HG03095 (cell line): ENCODE measurements around the gene PLEKHA1.

Experiments
- ATAC-seq: cut with Tn5 transposase; IDR thresholded peaks from one replicate; pipeline ENCODE4 v1.9.1; 2021; ENCODE audit warnings: moderate library complexity; ENCODE audit not compliant: unreplicated experiment

PLEKHA1 gene

DNA sequence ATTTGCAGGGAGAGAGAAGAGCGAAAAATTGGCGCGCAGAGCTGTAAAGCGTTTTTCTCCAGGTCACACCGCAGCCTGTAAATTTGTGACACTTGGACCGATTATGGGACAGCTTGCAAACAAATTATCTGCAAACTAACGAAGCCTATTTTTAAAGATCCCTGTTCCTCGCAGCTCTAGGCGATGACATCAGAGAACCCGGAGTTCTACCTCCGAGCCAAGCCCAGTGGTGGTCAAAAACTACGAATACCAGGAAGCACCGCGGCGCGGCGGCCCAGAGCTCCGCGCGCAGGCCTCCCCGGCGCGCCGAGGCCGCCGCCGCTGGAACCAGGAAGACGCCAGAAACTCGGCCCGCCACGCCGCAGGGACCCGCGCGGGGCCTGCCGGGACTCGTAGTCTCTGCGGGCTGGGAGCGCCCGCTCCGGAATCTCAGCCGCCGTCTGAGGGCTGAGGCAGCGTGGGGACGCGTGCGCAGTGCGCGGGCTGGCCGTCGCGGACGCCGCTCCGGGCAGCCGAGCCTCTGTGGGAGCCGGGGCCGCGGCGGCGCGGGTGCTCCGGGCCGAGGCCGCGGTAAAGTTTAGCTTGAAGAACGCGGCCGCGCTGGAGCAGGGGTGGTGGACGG is at the start of gene PLEKHA1:
Gene PLEKHA1, plus strand, starts transcription at position 472 of the 622 bp plus-strand sequence. CDS start 18,493 bp downstream, outside the sequence.
- ATAC-seq, result peak; percentile 93

DNA sequence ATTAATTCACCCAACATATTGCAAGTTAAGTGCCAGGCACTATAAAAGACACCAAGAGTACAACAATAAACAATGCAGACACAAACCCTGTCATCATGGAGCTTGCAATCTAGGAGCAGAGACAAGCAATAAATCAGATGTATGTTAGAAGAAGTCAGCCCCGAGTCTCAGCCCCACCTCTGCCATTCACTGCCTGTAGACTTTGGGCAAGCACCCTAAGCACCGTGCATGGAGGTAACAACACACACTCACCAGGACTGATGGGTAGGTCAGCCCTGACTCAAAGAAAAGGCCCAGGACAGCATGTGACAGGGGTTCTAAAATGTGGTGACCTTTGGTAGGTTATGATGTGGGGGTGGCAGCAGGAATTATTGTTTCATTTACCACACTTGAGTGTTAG is 49.3 kb upstream of the PLEKHA1 start:
- ATAC-seq, result no peak

DNA sequence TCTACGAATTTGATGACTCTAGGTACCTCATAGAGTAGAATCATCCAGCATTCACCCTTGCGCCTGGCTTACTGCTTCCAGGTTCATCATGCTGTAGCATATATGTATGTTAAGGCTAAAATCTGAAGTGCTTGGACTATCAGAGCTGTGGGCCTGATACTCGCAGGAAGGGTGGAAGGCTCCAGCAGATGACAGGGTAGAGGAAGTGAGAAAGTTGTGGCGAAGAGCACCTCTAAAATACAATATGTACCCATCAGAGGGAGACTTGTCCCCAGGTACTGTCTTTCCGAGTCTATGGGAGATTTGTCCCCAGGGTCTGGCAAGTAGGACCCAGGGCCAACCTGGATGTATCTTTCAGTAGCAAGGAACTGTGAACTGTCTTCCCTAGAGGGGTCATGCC is 48.1 kb upstream of the PLEKHA1 start:
- no peak for ATAC-seq

DNA sequence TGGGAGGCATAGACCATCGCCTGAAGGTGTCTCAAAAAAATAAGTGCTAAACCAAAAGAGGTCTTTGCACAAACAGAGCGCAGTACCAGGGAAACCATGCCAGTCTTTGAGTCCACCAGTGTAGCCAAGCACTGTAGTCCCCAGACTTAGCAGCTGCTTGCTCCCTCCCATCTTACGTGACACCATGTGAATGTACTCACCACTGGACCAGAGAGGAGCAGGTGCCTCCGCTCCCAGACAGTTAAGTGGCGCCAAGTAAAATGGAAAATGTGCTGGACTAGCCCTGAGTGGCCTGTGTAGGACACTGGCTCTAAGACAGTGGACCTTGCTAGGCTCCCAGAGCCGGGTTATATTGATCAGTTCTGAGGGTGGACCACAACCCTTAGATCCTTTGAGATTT is 47.7 kb upstream of the PLEKHA1 start:
- no peak for ATAC-seq

DNA sequence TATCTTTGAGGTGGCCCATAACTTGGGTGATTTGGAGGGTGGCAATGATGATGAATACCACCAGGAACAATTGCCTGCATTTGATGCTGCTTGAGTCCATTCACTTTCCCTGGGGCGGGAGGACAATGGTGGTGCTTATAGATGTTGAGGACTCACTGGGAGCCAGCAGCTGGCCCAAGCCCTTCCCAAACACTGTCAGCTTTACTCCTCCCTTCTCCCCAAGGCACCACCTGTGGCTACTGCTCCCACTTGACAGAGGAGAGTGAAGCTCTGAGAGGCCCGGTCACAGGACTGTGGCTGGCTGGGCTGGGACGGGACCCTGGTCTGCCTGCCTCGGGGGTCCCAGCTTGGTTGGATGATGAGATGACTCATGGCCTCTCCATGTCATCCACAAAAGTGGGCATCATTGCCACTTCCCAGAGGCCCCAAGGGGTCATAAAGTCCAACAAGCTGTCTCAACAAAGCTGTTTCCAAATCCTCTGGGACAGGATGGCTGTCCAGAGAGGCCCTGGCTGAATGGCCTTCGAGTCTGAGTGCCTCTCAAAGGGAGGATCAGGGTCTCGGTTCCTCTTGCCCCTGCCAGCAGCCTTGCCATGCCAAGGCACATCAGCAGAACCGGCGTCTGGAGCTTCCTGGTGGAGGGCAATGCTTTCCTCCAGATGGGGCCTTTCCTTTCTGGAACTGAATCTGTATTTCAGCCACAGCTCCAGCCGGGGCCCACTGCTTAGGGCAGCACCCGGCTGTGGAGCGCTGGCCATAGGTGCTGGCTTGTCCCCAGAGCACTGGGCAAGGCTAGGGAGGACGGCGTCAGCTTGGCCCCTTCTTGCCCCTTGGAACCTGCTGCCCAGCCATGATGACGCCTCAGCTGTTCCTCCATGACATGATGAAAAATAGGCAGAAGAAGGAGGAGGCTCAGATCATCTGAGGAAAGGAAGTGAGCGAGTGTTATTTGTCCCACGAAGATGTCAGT is 47.0 kb upstream of the PLEKHA1 start:
- no peak for ATAC-seq

DNA sequence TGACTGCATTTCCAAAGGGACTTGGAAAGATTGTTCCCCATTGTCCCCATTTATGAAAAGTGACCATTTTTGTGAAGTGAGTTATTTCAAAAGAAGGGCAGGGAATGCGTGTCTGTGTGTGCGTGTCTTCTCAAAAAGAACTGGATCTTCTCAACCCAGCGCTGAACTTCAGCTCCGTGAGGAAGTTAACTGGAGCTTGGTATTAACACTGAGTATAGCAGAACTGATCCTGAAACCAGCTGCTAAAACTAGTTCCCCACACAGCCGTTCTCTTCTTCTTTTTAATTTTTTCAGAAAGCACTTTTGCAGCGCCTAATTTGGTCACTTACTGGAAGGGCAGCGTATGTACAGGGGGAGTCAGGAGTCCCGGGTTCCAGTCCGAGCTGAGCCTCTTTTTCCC is 45.8 kb upstream of the PLEKHA1 start:
- no peak for ATAC-seq

DNA sequence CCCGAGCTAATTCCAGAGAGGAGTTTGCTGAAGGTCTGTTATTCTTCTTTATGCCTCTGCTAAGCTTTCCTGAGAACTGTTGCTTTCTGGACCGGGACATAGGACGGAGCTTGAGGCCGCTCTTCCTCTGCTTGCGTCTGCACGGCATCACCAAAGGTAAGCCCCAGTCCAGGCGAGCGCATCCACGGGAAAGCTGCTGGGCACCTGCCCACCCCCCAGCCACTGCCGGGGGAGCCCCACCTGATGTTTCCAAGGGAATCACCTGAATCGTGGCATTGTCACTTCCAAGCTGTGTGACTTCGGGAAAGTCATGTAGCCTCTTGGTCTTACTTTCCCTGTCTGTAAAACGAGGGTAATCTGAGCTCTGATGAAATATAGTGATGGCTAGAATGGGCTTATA is 45.1 kb upstream of the PLEKHA1 start:
- no peak for ATAC-seq

DNA sequence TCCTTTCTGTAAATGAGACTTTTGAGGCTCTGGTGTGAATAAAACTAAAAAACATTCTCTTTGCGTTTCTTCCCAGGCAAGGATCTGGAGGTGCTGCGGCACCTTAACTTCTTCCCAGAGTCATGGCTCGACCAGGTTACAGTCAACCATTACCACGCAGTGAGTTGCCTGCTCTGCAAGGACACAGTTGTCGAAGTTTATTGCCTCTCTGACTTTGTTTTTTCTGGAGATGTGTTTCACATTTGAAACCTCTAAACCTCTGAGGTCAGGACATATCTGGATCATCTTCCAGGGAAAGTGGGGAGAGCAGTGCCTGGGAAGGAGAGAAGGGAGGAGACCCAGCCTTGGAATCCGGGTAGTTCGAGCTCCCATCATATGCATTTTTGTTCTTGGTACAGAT is 43.4 kb upstream of the PLEKHA1 start:
- no peak for ATAC-seq

DNA sequence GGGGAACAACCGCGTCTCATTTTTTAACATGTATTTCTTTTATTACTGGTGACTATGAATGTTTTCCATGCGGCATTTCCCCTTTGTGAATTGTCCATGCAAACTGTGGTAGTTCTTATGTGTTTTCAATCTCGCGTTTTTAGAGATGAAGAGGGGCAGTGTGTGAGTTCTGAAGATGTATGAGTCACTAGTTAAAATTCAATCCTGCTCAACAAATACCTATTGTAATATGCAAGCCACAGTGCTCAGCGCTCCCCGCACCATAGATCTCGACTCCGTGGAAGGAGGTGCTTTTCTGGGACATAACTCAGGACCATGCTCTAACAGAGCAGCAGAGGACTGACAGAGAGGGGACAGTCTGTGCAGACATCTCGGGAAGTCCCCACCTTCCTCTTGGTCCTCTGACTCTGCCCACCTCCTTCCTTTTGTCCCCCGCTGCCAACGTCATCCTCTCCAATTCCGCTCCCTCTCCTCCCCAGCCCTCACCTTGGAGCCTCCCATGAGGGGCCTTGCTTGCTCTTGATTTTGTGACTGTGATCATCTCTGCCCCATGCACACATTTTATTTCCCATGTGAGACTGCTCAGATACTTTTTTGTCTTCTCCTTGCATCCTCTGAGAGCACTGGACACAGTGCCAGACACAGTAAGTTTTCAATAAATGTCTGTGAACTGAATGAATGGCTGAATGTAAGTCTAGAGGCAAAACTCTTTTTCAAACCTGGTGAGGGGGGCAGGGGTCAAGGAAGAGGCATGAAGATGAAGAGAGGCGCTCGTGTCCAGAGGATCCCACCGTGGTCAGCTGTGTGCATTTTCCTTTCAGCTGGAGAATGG is 42.7 kb upstream of the PLEKHA1 start:
- no peak for ATAC-seq

DNA sequence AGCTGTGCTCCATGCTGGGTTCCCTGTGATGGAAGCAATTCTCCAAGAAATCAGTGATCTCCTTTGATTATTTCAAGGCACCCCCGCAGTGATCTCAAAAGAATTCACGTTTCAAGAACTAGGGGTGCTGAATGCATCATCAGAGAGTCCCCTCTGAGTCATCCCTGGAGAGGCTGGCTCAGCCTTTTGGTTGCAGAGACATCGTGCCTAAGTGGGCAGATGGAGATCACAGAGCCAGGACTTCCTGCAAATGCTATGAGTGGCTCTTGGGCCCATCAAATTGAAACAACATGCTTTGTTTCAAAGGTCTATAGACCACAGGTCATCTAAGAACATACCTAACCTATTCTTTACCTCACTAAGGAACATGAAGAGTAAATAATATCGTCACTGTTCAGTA is 41.5 kb upstream of the PLEKHA1 start:
- no peak for ATAC-seq

DNA sequence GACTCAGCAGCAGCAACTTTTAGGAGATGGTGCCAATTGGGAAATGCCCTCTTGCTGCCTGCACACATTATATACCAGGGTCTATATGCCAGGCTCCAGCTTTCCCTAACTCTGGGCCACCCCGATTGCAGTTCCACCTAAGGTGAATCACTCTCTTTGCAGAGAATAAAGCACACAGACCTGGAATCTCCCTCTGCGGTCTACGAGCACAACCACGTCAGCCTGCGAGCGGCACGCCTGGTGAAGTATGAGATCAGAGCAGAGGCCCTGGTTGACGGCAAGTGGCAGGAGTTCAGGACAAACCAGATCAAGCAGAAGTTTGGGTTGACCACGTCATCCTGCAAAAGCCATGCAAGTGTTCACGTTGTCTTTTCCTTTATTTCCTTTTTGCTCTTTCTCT is 38.2 kb upstream of the PLEKHA1 start:
- ATAC-seq, result no peak

DNA sequence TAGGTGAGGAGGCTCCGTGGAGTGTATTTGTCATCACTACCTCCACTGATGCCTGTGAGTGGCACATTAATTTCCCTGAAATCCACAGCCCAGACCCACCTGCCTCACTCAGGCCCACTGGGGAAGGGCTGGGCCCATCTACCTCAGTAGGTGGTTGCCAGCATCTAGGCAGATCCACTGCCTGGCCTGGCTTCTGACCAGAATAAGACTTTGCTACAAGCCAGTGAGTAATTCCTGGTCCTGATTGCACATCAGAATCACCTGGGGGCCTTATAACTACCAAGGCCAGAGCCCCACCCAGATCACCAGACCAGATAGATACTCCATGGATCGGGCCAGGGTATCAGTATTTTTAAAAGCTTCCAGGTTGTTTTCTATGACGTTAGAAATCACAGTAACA is 37.5 kb upstream of the PLEKHA1 start:
- no peak for ATAC-seq

DNA sequence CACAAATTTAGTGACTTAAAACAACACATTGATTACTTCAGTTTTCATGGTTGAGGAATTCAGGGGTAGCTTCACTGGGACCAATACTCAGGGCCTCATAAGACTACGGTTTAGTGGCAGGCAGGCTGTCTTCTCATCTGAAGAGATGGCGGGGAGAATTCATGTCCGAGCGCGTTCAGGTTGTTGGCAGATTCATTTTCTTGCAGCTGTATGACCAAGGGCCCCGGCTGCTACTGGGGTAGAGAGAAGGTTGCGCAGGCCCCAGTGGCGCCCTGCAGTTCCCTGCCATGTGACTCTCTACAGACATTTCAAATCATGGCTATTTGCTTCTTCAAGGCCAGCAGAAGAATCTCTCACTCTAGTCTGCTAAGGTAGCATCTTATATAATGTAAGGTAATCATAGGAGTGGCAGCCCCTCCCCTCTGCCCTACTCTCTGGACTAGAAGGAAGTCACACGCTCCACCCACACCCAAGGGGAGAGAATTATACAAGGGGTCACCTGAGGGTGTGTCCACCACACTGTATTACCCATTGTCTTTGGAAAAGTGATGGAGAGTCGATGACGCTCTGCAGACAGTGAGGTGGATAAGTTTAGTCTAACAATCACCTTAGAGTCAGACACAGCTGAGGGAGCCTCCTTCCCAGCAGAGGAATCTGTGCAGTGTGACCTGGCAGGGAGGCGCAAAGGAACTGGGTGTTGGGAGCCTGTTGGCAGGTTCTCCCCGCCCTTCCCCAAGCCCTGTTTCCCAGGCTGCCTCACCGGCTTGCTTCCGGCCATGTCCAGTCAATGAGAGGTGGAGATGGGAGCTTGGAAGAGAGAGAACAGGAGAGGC is 35.7 kb upstream of the PLEKHA1 start:
- ATAC-seq, result no peak

DNA sequence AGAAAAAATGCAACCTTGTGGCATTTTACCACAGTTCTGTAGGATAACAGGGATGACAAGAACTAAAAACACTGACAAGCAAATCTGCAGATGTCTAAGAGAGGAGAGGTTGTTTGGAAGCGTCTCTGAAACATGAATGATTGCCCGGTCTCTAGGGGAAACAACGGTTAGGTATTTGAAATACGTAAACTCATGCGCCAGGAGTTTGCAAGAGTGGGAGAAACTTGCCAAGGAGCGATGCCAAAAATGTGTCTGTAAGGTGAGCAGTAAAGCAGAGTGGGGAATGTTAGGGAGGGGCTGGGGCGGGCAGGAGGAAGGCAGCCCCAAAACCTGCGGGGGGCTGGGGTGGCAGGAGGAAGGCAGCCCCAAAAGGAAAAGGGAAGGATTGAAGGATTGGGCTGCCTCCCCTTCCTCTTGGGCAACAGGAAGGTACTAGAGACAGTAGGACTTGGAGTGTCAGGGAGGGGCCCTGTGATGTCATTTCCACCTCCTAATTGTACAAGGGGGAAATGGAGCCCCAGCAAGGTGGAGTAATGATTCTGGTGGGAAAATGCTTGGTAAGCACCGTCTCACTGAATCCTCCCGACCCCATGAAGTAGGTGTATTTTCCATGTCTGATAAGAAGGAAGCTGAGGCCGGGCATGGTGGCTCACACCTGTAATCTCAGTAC is 33.2 kb upstream of the PLEKHA1 start:
- ATAC-seq, result no peak

DNA sequence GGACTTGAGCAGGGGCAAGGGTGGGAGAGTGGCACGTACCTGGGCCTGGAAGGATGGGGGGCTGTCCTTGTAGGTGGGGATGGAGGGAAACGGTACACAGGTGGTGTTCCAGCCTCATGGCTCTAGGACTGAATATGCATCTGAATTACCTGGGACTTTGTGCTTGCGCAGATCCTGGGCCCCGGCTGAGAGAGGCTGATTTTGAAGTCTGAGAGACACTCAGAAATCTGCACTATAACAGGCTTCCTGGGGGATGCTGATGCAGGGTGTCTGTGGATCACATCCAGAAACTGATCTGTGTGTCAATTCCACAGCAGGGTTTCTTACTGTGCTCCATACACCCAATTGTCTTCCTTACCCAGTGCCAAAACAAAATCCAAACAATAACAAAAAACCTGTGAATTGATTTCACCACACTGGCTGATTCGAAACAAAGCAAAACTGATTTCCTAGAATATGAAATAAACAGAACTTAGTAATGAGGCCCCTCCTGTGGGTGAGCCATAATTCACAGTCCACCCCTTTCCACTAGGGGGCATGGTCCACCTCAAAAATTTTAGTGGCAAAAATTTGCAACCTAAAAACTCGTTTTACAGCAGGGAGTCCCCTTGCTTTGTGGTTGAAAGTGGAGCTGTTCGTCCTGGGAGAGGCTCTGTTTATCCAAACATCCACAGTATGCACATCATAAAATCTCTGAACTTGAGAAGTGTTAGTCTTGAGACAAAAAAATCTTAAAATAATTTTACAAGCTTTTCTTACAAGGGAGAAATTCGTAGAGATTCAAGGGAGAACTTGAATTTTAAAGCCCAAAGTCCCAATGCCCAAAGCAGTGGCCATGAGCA is 32.0 kb upstream of the PLEKHA1 start:
- ATAC-seq, result no peak

DNA sequence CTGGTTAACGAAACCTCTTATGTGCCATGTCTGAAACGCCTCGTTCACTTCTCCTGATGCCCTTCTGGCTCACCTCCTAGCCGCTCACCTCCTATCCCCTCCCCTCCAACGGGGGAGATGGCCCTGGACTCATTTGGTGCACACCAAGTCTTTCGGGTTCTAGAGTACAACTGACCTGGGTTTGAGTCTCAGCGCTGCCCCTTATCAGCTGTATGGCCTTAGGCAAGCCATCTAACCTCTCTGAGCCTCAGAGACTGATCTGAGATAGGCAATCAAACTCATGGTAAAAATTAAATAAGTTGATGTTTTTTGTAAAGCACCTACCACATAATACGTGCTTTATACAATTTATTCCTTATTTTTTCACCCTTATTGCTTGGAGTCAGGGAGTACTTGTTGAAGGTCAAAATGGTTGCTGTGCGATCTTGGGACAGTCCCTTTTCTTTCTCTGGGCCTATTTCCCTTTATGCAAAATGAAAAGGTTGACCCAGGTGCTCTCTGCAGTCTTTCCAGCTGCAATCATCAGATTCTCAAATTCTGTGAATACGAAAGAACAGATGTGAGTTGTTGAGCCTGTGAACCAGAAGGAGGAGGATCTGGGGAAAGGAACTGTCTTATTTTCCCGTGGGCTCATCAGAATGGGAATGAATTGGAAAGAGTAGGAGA is 31.2 kb upstream of the PLEKHA1 start:
- no peak for ATAC-seq

DNA sequence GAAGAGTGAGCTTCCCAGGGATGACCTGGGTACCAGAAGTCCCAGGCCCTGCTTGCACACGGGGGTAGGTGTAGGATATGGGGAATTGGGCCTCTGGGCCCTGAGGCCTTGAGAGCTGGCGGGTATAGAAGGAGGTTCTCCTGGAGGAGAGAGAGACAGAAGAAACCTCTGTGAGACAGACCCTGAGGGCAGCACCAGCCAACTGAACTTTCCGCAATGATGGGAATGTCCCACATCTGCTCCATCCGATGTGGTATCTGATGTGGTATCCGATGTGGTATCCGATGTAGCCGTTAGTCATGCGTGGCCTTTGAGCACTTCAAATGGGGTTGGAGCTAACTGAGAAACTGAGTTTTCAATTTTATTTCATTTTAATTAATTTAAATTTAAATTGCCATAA is 30.6 kb upstream of the PLEKHA1 start:
- no peak for ATAC-seq

DNA sequence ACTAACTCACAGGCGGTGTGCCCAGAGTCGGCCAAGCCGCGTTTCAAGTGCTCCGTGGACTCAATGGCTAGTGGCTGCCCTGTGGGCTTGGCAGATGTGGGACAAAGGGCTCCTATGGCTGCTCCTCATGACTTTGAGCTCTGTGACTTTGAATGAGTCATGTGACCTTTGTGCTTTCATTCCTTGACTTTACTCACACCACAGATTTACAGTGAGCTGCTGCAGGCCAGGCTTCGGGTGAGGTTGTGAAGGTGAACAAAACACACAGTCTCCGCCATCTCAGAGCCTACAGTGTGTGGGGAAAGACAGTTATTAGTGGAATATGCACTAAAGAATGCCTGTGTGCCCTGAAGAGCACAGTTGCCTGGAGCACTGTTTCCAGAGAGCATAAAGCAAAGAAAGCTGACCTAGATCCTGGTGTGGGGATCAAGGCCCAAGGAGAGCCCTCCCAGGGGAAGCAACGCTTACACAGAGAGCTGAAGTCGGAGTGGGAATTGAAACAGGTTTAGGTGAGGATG is 29.7 kb upstream of the PLEKHA1 start:
- no peak for ATAC-seq
